ENCODE data around the gene FRY.
A peak's percentile ranks its signal among the peaks of the same experiment; 100 is the strongest.
"Not testable (repeated sequence)": the region's sequence is repeated elsewhere in the genome, so short reads cannot be mapped to it uniquely, and the experiment has no call there.

Gene FRY

GRCh38 chr13:32031025-32031814 is at the start of gene FRY:
FRY (plus strand) TSS chr13:32031774; CDS start chr13:32031796, 22 bp downstream.
- FAIRE-seq (no peak), DNase-seq (ENCODE audit: low spot score) (no peak)

GRCh38 chr13:31982124-31982523 is 49.5 kb upstream of the FRY start:
- FAIRE-seq (no peak), DNase-seq (ENCODE audit: low spot score) (no peak)

- FAIRE-seq (peak; percentile 92), DNase-seq (ENCODE audit: low spot score) (peak; percentile 87)
Measured at GRCh38 chr13:31982540-31982939, 49.0 kb upstream of the FRY start.

- not testable (repeated sequence) for DNase-seq (ENCODE audit: low spot score); FAIRE-seq
Measured at GRCh38 chr13:31983696-31984095, 47.9 kb upstream of the FRY start.

- FAIRE-seq: not testable (repeated sequence)
Measured at GRCh38 chr13:31984388-31984787, 47.2 kb upstream of the FRY start.

GRCh38 chr13:31986676-31987470 is 44.7 kb upstream of the FRY start:
- DNase-seq (ENCODE audit: low spot score) (no peak), FAIRE-seq (no peak)

More at GRCh38 chr13:31984388-31984787, 47.2 kb upstream of the FRY start:
- not testable (repeated sequence) for DNase-seq (ENCODE audit: low spot score)

- no peak for FAIRE-seq
- no peak for DNase-seq (ENCODE audit: low spot score)
Measured at GRCh38 chr13:31987535-31988170, 43.9 kb upstream of the FRY start.

- not testable (repeated sequence) for FAIRE-seq; DNase-seq (ENCODE audit: low spot score)
Measured at GRCh38 chr13:31994367-31994766, 37.2 kb upstream of the FRY start.

GRCh38 chr13:31996601-31997000 is 35.0 kb upstream of the FRY start:
- FAIRE-seq: no peak

GRCh38 chr13:31997641-31998040 is 33.9 kb upstream of the FRY start:
- DNase-seq (ENCODE audit: low spot score): no peak
- no peak for FAIRE-seq

More at GRCh38 chr13:31996601-31997000, 35.0 kb upstream of the FRY start:
- no peak for DNase-seq (ENCODE audit: low spot score)

GRCh38 chr13:31998131-31998530 is 33.4 kb upstream of the FRY start:
- no peak for FAIRE-seq
- DNase-seq (ENCODE audit: low spot score): no peak

GRCh38 chr13:32000754-32001153 is 30.8 kb upstream of the FRY start:
- not testable (repeated sequence) for DNase-seq (ENCODE audit: low spot score); FAIRE-seq

- DNase-seq (ENCODE audit: low spot score) (peak; percentile 12), FAIRE-seq (no peak)
Measured at GRCh38 chr13:32001154-32001768, 30.3 kb upstream of the FRY start.

- FAIRE-seq (no peak), DNase-seq (ENCODE audit: low spot score) (no peak)
Measured at GRCh38 chr13:32001769-32002168, 29.8 kb upstream of the FRY start.

- DNase-seq (ENCODE audit: low spot score) (no peak), FAIRE-seq (no peak)
Measured at GRCh38 chr13:32002873-32003272, 28.7 kb upstream of the FRY start.

GRCh38 chr13:32007494-32007893 is 24.1 kb upstream of the FRY start:
- FAIRE-seq (no peak), DNase-seq (ENCODE audit: low spot score) (no peak)

GRCh38 chr13:32008518-32009175 is 22.9 kb upstream of the FRY start:
- DNase-seq (ENCODE audit: low spot score) (no peak), FAIRE-seq (no peak)

GRCh38 chr13:32009362-32009761 is 22.2 kb upstream of the FRY start:
- DNase-seq (ENCODE audit: low spot score) (no peak), FAIRE-seq (no peak)

- no peak for FAIRE-seq
- no peak for DNase-seq (ENCODE audit: low spot score)
Measured at GRCh38 chr13:32010136-32010535, 21.4 kb upstream of the FRY start.

- FAIRE-seq: no peak
- no peak for DNase-seq (ENCODE audit: low spot score)
Measured at GRCh38 chr13:32011971-32012370, 19.6 kb upstream of the FRY start.

- DNase-seq (ENCODE audit: low spot score) (no peak), FAIRE-seq (no peak)
Measured at GRCh38 chr13:32013181-32013580, 18.4 kb upstream of the FRY start.
